Left kidney (tissue), 2 donors: Measurements from ENCODE around the gene CD109. TPM values are rescaled to one million over a fixed set of nuclear protein-coding genes. Genes with fewer than 3 reads are reported as not detected.

ENCODE experiments used
- DNase-seq: peaks from one replicate; pipeline ENCODE4 v3.0.0-alpha.2; 2013
- polyA plus RNA-seq: library from polyadenylated mRNA; unstranded; fragments of 120-200 nt; gene quantifications from one replicate; pipeline ENCODE4 v1.2.1, GENCODE V29; 2013; ENCODE audit not compliant: insufficient read length

The CD109 gene
- polyA plus RNA-seq, 1 donor, result 15.2 TPM

DNA sequence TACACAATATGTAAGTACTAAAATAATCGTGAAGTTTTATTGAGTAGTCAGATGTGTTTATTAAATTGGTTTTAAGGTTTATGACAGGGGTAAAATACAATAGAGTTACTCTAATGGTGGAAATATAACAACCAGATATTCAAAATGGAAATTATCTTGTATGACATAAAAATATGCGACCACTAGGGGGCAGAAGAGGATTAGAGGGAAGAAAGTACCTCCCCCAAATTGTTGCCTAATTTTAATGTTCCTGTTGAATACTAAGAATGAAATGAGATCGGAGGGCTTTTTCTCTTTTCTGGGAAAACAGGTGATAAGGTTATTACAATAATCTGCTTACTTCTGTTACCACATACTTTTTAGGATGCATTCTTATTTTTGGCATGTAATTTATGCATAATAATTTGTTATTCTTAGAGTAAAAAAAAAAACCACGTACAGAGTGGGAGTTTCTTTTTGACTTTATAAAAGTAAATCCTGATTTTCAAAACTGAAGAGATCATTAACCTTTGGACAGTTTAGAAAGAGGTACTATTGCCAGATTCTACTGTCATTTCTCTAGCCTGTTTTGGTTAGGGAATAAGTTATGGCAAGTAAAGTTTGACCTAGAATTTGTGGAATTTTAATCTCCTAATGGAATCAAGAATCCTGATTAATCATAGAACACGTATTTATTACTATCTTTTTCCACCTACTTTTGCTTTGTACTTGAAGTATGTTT, 159.2 kb downstream of the CD109 start:
- DNase-seq, result peak; percentile 61

DNA sequence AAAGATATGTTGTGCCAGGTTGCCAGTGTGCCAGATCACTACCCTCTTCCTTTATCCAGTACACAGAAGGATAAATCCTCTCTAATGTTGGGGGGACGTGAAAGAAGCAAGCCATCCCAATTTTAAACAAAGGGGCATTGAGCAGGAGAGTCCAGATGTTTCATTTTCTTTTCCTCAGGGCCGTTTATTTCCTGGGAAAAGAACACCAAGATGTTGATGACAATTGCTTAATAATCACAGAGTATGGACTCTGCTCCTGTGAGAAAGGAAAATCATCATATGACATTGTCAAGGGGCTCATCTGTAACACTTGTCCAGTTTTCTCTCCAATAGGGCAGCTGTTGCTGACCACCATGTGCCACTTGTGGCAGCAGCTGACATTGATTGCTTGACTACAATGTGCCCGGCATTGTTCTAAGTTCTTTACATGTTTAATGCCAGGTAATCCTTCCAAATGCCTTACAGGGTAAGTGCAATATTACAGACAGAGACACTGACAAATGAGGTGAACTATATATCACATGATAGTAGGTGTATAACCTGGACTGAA, 161.4 kb downstream of the CD109 start:
- no peak for DNase-seq

DNA sequence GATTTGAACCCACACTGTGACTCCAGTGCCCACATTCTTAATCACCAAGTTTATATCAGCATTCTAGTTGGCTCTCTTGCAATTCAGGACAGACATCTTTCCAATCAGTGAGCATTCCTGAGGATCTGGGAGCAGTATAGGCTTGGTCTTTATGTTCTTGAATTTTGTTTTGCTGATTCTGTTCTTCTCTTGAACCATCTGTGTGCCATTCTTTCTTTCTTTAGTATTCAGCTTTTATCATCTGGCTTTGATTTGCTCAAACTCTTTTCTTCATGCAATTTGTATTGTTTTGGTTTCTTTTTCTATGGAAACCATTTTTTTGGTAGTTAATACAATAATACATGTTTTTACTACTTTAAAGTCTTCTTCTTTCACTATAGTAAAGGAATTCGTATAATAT, 162.4 kb downstream of the CD109 start:
- DNase-seq, result no peak

DNA sequence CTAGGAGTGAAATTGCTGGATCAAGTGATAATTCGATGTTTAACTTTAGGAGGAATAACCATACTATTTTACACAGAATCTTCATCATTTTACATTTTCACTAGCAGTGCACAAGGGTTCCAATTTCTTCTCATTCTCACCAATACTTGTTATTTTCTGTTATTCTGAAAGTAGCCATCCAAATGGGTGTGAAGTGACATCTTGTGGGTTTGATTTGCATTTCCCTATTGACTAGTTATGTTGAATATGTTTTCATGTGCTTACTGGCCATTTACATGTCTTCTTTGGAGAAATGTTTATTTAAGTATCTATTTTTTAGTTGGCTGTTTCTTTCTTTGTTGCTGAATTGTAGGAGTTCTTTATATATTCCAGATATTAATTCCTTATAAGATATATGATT, 164.3 kb downstream of the CD109 start:
- DNase-seq, result no peak

DNA sequence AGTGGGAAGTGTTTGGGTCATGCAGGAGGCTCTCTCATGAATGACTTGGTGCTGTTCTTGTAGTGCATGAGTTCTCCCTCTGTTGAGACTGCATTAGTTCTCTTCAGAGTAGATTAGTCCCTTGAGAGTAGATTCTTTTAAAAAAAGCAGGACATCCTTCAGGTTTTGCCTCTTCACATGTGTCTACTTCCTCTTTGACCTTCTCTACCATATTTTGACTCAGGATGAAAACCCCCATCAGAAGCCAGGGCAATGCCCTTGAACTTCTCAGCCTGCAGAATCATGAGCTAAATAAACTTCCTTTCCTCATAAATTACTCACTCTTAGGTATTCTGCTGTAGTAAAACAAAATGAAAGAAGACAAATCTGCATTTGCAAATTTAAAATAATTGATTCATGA, 170.3 kb downstream of the CD109 start:
- DNase-seq, result no peak

DNA sequence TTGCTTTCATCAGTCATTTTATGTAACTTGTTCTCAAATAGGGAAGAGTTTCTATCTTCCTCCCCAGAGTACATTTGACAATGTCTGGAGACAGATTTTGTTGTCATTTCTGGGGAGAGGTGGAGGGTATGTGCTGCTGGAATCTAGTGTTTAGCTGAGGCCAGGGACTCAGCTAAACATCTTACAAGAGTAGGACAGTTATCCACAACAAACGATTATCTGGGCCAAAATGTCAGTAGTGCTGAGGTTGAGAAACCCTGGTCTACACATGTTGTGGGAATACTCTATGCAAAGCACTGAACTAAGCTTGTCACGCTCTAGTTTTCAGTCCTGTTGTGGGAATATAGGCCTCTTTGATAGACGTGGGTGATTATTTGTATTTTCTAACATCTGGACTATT, 171.4 kb downstream of the CD109 start:
- no peak for DNase-seq

DNA sequence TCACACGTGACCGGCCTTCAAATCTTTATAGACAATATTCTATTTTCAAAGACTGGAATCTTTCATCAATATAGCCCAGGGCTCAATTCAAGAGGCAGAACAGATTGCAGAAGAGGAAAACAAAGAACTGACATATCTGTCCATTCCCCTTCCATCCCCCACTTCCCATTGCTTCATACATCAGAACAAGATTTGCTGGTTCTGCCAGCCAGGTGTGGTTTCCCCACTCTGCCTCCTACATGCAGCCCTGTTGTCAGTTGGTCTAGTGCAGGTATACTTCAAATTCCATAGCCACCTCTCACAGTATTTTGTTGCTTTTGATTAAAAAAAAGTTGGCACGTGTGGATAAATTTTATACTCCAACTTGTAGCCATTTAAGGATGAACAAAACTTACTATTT, 174.9 kb downstream of the CD109 start:
- no peak for DNase-seq

DNA sequence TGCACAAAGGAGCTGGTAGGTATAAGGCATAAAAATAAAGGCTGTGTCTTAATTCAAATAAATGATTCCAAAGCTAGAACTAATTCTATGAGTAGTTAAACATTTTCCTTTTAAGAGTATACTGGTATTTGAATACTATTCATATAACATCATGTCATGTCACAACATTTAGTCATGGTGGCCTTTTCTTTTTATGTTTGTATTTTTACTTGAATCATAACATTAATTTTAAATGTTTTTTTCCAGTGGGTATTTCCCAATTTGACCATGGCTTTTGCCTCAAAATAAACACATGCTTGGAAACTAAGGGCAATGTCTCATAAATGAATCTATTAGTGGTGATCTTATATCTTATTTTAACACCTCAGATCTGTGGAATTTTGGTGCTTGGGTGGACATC, 177.1 kb downstream of the CD109 start:
- no peak for DNase-seq

Other genes with a start within 250 kb of the CD109 start
- 2.9 TPM for gene CGAS, start 243.9 kb upstream of the CD109 start, polyA plus RNA-seq
- gene MTO1, start 234.5 kb upstream of the CD109 start, polyA plus RNA-seq, result 38.6 TPM
- 19,137 TPM for gene EEF1A1, start 175.2 kb upstream of the CD109 start, polyA plus RNA-seq
- 23.2 TPM for gene SLC17A5, start 42.2 kb upstream of the CD109 start, polyA plus RNA-seq